GF-D8 (cell line): Measurements from ENCODE around the gene BTG4.

Experiments
- DNase-seq: peaks from one replicate; lab custom pipeline; 2025; lab: John Stamatoyannopoulos, UW

Gene BTG4

GRCh38 chr11:111455291-111456085, 56.7 kb downstream of the BTG4 start:
- no peak for DNase-seq

GRCh38 chr11:111454561-111455192, 57.5 kb downstream of the BTG4 start:
- DNase-seq = no peak

GRCh38 chr11:111452817-111453552, 59.2 kb downstream of the BTG4 start:
- DNase-seq = no peak

- DNase-seq = no peak
Measured at GRCh38 chr11:111452146-111452545, 60.0 kb downstream of the BTG4 start.

GRCh38 chr11:111450480-111451320, 61.5 kb downstream of the BTG4 start:
- DNase-seq = no peak

GRCh38 chr11:111449696-111450479, 62.3 kb downstream of the BTG4 start:
- DNase-seq = no peak

- DNase-seq = no peak
Measured at GRCh38 chr11:111448831-111449557, 63.2 kb downstream of the BTG4 start.

- DNase-seq = no peak
Measured at GRCh38 chr11:111448414-111448813, 63.8 kb downstream of the BTG4 start.

GRCh38 chr11:111447931-111448330, 64.3 kb downstream of the BTG4 start:
- DNase-seq = no peak

GRCh38 chr11:111447112-111447471, 65.1 kb downstream of the BTG4 start:
- no peak for DNase-seq

GRCh38 chr11:111446404-111447111, 65.6 kb downstream of the BTG4 start:
- peak; percentile 100 for DNase-seq

- no peak for DNase-seq
Measured at GRCh38 chr11:111445586-111445985, 66.6 kb downstream of the BTG4 start.
